Tibial nerve (tissue), 4 donors: ENCODE results near the gene MTMR3.

Experiments
- EP300 ChIP-seq, 2 donors: sonication (generic); formaldehyde crosslinking; IDR thresholded peaks; one replicate each; pipeline ENCODE4 v1.6.1; 2017; ENCODE audit warnings: antibody characterized with exemption in 2 of 2, mild to moderate bottlenecking in 1 of 2
- POLR2A ChIP-seq, 2 donors: fragments of 450-650 bp; IDR thresholded peaks; one replicate each; pipeline ENCODE4 v1.6.1; 2017; ENCODE audit warnings: antibody characterized with exemption in 2 of 2, mild to moderate bottlenecking in 2 of 2, moderate library complexity in 2 of 2
- TF ChIP-seq, protein P1 (sequence below), 5 experiments: fragments of 200-600 bp in 3 of 5; fragments of 450-650 bp in 2 of 5; sonication (generic) in 3 of 5; IDR thresholded peaks; one replicate each; pipeline ENCODE4 v1.5.1; 2016 to 2019; ENCODE audit warnings: antibody characterized with exemption in 5 of 5, mild to moderate bottlenecking in 3 of 5, moderate library complexity in 2 of 5

- no peak for TF ChIP-seq POLR2A (IDR thresholded peaks at IDR 0.05)
- TF ChIP-seq, protein P1, sequence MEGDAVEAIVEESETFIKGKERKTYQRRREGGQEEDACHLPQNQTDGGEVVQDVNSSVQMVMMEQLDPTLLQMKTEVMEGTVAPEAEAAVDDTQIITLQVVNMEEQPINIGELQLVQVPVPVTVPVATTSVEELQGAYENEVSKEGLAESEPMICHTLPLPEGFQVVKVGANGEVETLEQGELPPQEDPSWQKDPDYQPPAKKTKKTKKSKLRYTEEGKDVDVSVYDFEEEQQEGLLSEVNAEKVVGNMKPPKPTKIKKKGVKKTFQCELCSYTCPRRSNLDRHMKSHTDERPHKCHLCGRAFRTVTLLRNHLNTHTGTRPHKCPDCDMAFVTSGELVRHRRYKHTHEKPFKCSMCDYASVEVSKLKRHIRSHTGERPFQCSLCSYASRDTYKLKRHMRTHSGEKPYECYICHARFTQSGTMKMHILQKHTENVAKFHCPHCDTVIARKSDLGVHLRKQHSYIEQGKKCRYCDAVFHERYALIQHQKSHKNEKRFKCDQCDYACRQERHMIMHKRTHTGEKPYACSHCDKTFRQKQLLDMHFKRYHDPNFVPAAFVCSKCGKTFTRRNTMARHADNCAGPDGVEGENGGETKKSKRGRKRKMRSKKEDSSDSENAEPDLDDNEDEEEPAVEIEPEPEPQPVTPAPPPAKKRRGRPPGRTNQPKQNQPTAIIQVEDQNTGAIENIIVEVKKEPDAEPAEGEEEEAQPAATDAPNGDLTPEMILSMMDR (IDR thresholded peaks at IDR 0.05): no peak
- no peak for TF ChIP-seq EP300 (IDR thresholded peaks at IDR 0.05)
Measured at GRCh38 chr22:29834046-29834445, 48.9 kb upstream of the MTMR3 start.
